HUES6 (cell line): ENCODE data around the gene OR6P1.

Experiments
- H3K27ac ChIP-seq: 2 replicates; pipeline ENCODE4 v1.7.0; 2013; ENCODE audit warnings: low read depth, mild to moderate bottlenecking, low read length, inconsistent platforms
- H3K27me3 ChIP-seq: 2 replicates; pipeline ENCODE4 v1.6.1; 2013; ENCODE audit warnings: low read length; ENCODE audit not compliant: control insufficient read depth, insufficient read depth
- H3K36me3 ChIP-seq: 2 replicates; pipeline ENCODE4 v1.6.1; 2013; ENCODE audit warnings: low read length; ENCODE audit not compliant: control insufficient read depth, insufficient read depth
- H3K4me1 ChIP-seq: 2 replicates; pipeline ENCODE4 v1.6.1; 2013; ENCODE audit warnings: low read length; ENCODE audit not compliant: control insufficient read depth, insufficient read depth
- H3K4me3 ChIP-seq: 2 replicates; pipeline ENCODE4 v1.5.1; 2013; ENCODE audit warnings: low read depth, low read length
- H3K9ac ChIP-seq: one replicate; pipeline ENCODE4 v1.6.1; 2013; ENCODE audit warnings: mild to moderate bottlenecking, low read length
- H3K9me3 ChIP-seq: 2 replicates; pipeline ENCODE4 v1.6.1; 2013; ENCODE audit warnings: low read depth, low read length; ENCODE audit not compliant: control insufficient read depth, insufficient read depth

The OR6P1 gene

DNA sequence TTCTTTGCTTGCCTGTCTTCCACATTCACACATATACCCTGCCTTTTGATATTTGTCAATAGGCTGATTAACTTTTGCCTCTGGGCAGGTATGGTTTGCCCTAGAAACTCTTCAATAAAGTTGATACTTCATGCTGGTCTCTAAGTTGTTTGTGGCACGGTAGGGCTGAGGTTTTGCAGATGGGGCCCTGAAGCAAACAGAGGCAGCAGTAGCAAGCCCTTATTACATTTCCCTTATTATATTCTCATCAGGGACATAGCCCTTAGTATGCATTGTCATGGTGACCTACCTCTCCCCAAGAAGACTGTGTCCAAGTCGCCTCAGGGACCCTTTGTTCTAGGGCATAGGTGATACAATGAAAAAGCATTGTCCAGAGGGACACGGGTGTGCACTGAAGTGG lies at the start of gene OR6P1:
Gene OR6P1, minus strand, starts transcription at position 101 of the 400 bp plus-strand sequence. CDS start 6,976 bp downstream, outside the sequence.
- H3K27me3 ChIP-seq = 0 out of 2 replicates have a peak, but pooled peaks cover 3% of the 10 kb centered on the region
- no peaks in the 10 kb centered on the region for H3K9me3 ChIP-seq
- no peak within 1 kb of the TSS for H3K9ac ChIP-seq

GRCh38 chr1:158613764-158614163 lies 43.4 kb upstream of the OR6P1 start:
- H3K4me1 ChIP-seq = no peaks in the 10 kb centered on the region
- H3K36me3 ChIP-seq = no peaks in the 10 kb centered on the region
- no peak overlapping the region for H3K27ac ChIP-seq
- H3K4me3 ChIP-seq = no peak overlapping the region
- H3K9me3 ChIP-seq = no peaks in the 10 kb centered on the region
- H3K27me3 ChIP-seq = no peaks in the 10 kb centered on the region
- H3K9ac ChIP-seq = no peak overlapping the region

More for the DNA sequence above, at the start of gene OR6P1:
- Histone ChIP-seq H3K27ac (no peak within 1 kb of the TSS), H3K36me3 (no peaks in the 10 kb centered on the region), H3K4me1 (no peaks in the 10 kb centered on the region), H3K4me3 (no peak within 1 kb of the TSS)

- Histone ChIP-seq H3K36me3 (no peaks in the 10 kb centered on the region), H3K4me1 (peaks cover 4% of the 10 kb centered on the region), H3K4me3 (no peak overlapping the region), H3K27me3 (no peaks in the 10 kb centered on the region), H3K9ac (no peak overlapping the region), H3K9me3 (no peaks in the 10 kb centered on the region), H3K27ac (no peak overlapping the region)
Observed at GRCh38 chr1:158611916-158612315, 41.5 kb upstream of the OR6P1 start.

DNA sequence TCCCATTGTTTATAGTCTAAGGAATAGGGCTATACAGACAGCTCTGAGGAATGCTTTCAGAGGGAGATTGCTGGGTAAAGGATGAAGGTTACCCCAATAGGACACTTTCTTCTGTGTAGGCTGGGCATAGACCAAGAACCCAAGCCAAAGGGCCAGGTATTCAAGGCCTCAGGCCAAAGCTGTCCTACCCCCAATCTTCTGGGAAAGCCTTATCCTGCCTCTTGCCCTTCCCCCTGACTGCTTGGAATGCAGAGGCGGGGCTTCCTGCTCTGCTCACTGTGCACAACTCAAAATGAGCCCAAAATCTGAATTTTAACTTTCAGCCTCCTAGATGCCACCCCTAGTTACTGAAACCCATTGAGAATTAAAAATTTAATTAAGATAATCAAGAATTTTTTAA lies 36.9 kb upstream of the OR6P1 start:
- Histone ChIP-seq H3K27me3 (no peaks in the 10 kb centered on the region), H3K4me3 (no peak overlapping the region)

GRCh38 chr1:158604968-158605367 lies 34.6 kb upstream of the OR6P1 start, which contains the start of gene OR10Z1:
Gene OR10Z1, plus strand, starts transcription at chr1:158605268. Its CDS starts 1,171 bp downstream, at chr1:158606439.
- Histone ChIP-seq H3K4me1 (peaks cover 6% of the 10 kb centered on the region), H3K4me3 (no peak within 1 kb of the TSS), H3K36me3 (no peaks in the 10 kb centered on the region), H3K9me3 (no peaks in the 10 kb centered on the region), H3K9ac (no peak within 1 kb of the TSS), H3K27me3 (no peaks in the 10 kb centered on the region), H3K27ac (no peak within 1 kb of the TSS)

More for the DNA sequence above, 36.9 kb upstream of the OR6P1 start:
- H3K4me1 ChIP-seq = peaks cover 6% of the 10 kb centered on the region
- no peak overlapping the region for H3K27ac ChIP-seq
- no peaks in the 10 kb centered on the region for H3K9me3 ChIP-seq
- H3K9ac ChIP-seq = no peak overlapping the region
- no peaks in the 10 kb centered on the region for H3K36me3 ChIP-seq

DNA sequence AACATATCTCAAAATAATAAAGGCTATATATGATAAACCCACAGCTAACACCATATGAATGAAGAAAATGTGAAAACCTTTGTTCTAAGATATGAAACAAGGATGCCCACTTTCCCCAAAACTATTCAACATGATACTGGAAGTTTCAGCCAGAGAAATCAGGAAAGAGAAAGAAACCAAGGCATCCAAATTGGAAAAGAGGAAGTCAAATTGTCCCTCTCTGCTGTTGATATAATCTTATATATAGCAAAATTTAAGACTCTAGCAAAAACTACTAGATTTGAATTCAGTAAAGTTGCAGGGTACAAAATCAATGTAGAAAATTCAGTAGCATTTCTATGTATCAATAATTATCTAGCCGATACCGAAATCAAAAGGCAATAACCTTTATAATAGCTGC lies 30.4 kb upstream of the OR6P1 start:
- Histone ChIP-seq H3K4me1 (no peaks in the 10 kb centered on the region), H3K36me3 (no peaks in the 10 kb centered on the region), H3K27ac (no peak overlapping the region), H3K9ac (no peak overlapping the region), H3K27me3 (no peaks in the 10 kb centered on the region), H3K4me3 (no peak overlapping the region), H3K9me3 (peaks cover 13% of the 10 kb centered on the region)

GRCh38 chr1:158586942-158587341 lies 16.6 kb upstream of the OR6P1 start:
- Histone ChIP-seq H3K9me3 (peaks cover 14% of the 10 kb centered on the region), H3K4me3 (no peak overlapping the region), H3K27me3 (no peaks in the 10 kb centered on the region), H3K36me3 (no peaks in the 10 kb centered on the region), H3K27ac (no peak overlapping the region), H3K4me1 (no peaks in the 10 kb centered on the region), H3K9ac (no peak overlapping the region)

DNA sequence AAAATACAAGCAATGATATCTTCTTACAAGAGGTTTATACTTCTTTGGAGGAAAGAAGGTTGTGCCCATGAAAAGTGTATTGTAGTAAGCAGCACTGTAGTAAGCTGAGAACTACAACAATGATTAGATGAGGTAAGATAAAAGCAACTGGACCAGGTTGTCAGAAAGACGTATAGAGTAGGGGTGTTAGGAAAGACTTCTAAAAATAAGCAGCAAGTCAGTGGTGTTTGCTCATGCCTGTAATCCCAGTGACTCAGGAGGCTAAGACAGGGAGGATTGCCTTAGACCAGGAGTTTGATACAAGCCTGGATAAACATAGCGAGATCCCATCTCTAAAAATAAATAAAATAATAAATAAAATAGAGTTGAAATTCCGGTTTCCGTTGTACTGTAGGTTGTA lies 13.6 kb upstream of the OR6P1 start:
- no peak overlapping the region for H3K4me3 ChIP-seq
- peaks cover 14% of the 10 kb centered on the region for H3K9me3 ChIP-seq
- H3K27me3 ChIP-seq = no peaks in the 10 kb centered on the region
- no peaks in the 10 kb centered on the region for H3K4me1 ChIP-seq
- H3K36me3 ChIP-seq = no peaks in the 10 kb centered on the region
- H3K27ac ChIP-seq = no peak overlapping the region
- no peak overlapping the region for H3K9ac ChIP-seq

- no peak within 1 kb of the TSS for H3K4me3 ChIP-seq
- no peaks in the 10 kb centered on the region for H3K4me1 ChIP-seq
- no peaks in the 10 kb centered on the region for H3K9me3 ChIP-seq
- H3K36me3 ChIP-seq = no peaks in the 10 kb centered on the region
- no peak within 1 kb of the TSS for H3K9ac ChIP-seq
- no peaks in the 10 kb centered on the region for H3K27me3 ChIP-seq
- H3K27ac ChIP-seq = no peak within 1 kb of the TSS
Observed at GRCh38 chr1:158579733-158580132, 9.4 kb upstream of the OR6P1 start, which contains the start of gene OR10X1. Gene OR10X1, minus strand, starts transcription at chr1:158579899. Its CDS starts 0 bp downstream, at chr1:158579899.

GRCh38 chr1:158577561-158577960 lies 7.2 kb upstream of the OR6P1 start:
- no peaks in the 10 kb centered on the region for H3K9me3 ChIP-seq
- no peaks in the 10 kb centered on the region for H3K27me3 ChIP-seq
- H3K36me3 ChIP-seq = no peaks in the 10 kb centered on the region
- H3K4me3 ChIP-seq = no peak overlapping the region
- no peak overlapping the region for H3K27ac ChIP-seq
- H3K4me1 ChIP-seq = no peaks in the 10 kb centered on the region
- H3K9ac ChIP-seq = no peak overlapping the region

- H3K9ac ChIP-seq = no peak overlapping the region
- 0 out of 2 replicates have a peak, but pooled peaks cover 3% of the 10 kb centered on the region for H3K27me3 ChIP-seq
- no peak overlapping the region for H3K4me3 ChIP-seq
Observed at GRCh38 chr1:158572226-158572625, 1.8 kb upstream of the OR6P1 start.

GRCh38 chr1:158564608-158565007 lies 5.8 kb downstream of the OR6P1 start:
- no peak overlapping the region for H3K9ac ChIP-seq
- H3K4me1 ChIP-seq = no peaks in the 10 kb centered on the region
- no peak overlapping the region for H3K4me3 ChIP-seq

More at GRCh38 chr1:158572226-158572625, 1.8 kb upstream of the OR6P1 start:
- H3K27ac ChIP-seq = no peak overlapping the region
- H3K36me3 ChIP-seq = no peaks in the 10 kb centered on the region
- no peaks in the 10 kb centered on the region for H3K9me3 ChIP-seq
- H3K4me1 ChIP-seq = no peaks in the 10 kb centered on the region

More at GRCh38 chr1:158564608-158565007, 5.8 kb downstream of the OR6P1 start:
- Histone ChIP-seq H3K9me3 (no peaks in the 10 kb centered on the region), H3K27ac (no peak overlapping the region), H3K27me3 (no peaks in the 10 kb centered on the region), H3K36me3 (no peaks in the 10 kb centered on the region)
